EH (cell line): ENCODE data around the gene SSBP3.
"Not testable (repeated sequence)": the region's sequence is repeated elsewhere in the genome, so short reads cannot be mapped to it uniquely, and the experiment has no call there.

ENCODE experiments used
- DNase-seq: peaks from one replicate; pipeline ENCODE4 v3.0.0-alpha.2; 2015; ENCODE audit warnings: low read depth

SSBP3 gene

GRCh38 chr1:54348700-54349021, 57.5 kb downstream of the SSBP3 start:
- no peak for DNase-seq

GRCh38 chr1:54347955-54348699, 58.1 kb downstream of the SSBP3 start:
- no peak for DNase-seq

GRCh38 chr1:54347261-54347954, 58.8 kb downstream of the SSBP3 start:
- no peak for DNase-seq

GRCh38 chr1:54345548-54345947, 60.6 kb downstream of the SSBP3 start:
- DNase-seq, result not testable (repeated sequence)

GRCh38 chr1:54345116-54345515, 61.1 kb downstream of the SSBP3 start:
- DNase-seq, result no peak

GRCh38 chr1:54342742-54343687, 63.2 kb downstream of the SSBP3 start:
- no peak for DNase-seq

- DNase-seq, result no peak
These were observed 63.9 kb downstream of the SSBP3 start for GRCh38 chr1:54342288-54342687.

- no peak for DNase-seq
These were observed 64.4 kb downstream of the SSBP3 start for GRCh38 chr1:54341763-54342162.

- DNase-seq, result no peak
These were observed 65.3 kb downstream of the SSBP3 start for GRCh38 chr1:54340878-54341277.

GRCh38 chr1:54340434-54340833, 65.8 kb downstream of the SSBP3 start:
- no peak for DNase-seq

- DNase-seq, result no peak
These were observed 67.1 kb downstream of the SSBP3 start for GRCh38 chr1:54339126-54339525.

- DNase-seq, result no peak
These were observed 67.7 kb downstream of the SSBP3 start for GRCh38 chr1:54338464-54338863.

- DNase-seq, result peak; percentile 34
These were observed 68.3 kb downstream of the SSBP3 start for GRCh38 chr1:54337928-54338327.

GRCh38 chr1:54337034-54337433, 69.2 kb downstream of the SSBP3 start:
- no peak for DNase-seq

GRCh38 chr1:54336116-54336515, 70.1 kb downstream of the SSBP3 start:
- DNase-seq, result no peak

GRCh38 chr1:54335755-54336108, 70.5 kb downstream of the SSBP3 start:
- peak; percentile 99 for DNase-seq

- DNase-seq, result peak; percentile 88
These were observed 71.0 kb downstream of the SSBP3 start for GRCh38 chr1:54335011-54335754.

GRCh38 chr1:54332781-54333585, 73.2 kb downstream of the SSBP3 start:
- no peak for DNase-seq

GRCh38 chr1:54331843-54332463, 74.2 kb downstream of the SSBP3 start:
- no peak for DNase-seq

GRCh38 chr1:54331091-54331772, 75.0 kb downstream of the SSBP3 start:
- DNase-seq, result peak; percentile 61
